HG02840 (cell line): Measurements from ENCODE around the gene SEMA6B.

ENCODE experiments used
- ATAC-seq: cut with Tn5 transposase; IDR thresholded peaks from one replicate; pipeline ENCODE4 v1.9.1; 2021; ENCODE audit warnings: mild to moderate bottlenecking, moderate library complexity, moderate number of reproducible peaks; ENCODE audit not compliant: unreplicated experiment, low FRiP score

Gene SEMA6B

GRCh38 chr19:4513248-4513647 lies 46.2 kb downstream of the SEMA6B start:
- no peak for ATAC-seq

GRCh38 chr19:4512070-4512469 lies 47.4 kb downstream of the SEMA6B start:
- ATAC-seq, result no peak

- no peak for ATAC-seq
Observed at GRCh38 chr19:4511300-4512054, 48.0 kb downstream of the SEMA6B start.

GRCh38 chr19:4510435-4511255 lies 48.8 kb downstream of the SEMA6B start:
- no peak for ATAC-seq

- ATAC-seq, result no peak
Observed at GRCh38 chr19:4508698-4509097, 50.8 kb downstream of the SEMA6B start.

GRCh38 chr19:4507804-4508203 lies 51.7 kb downstream of the SEMA6B start:
- ATAC-seq, result no peak

- no peak for ATAC-seq
Observed at GRCh38 chr19:4507150-4507452, 52.4 kb downstream of the SEMA6B start.

- no peak for ATAC-seq
Observed at GRCh38 chr19:4506449-4507149, 52.9 kb downstream of the SEMA6B start.

- no peak for ATAC-seq
Observed at GRCh38 chr19:4505570-4506448, 53.7 kb downstream of the SEMA6B start.

GRCh38 chr19:4504891-4505569 lies 54.5 kb downstream of the SEMA6B start:
- no peak for ATAC-seq

GRCh38 chr19:4504297-4504701 lies 55.2 kb downstream of the SEMA6B start:
- no peak for ATAC-seq

GRCh38 chr19:4503825-4504170 lies 55.7 kb downstream of the SEMA6B start:
- no peak for ATAC-seq

GRCh38 chr19:4503132-4503824 lies 56.2 kb downstream of the SEMA6B start:
- ATAC-seq, result no peak

- ATAC-seq, result no peak
Observed at GRCh38 chr19:4502282-4503131, 57.0 kb downstream of the SEMA6B start.

- ATAC-seq, result no peak
Observed at GRCh38 chr19:4501691-4502090, 57.8 kb downstream of the SEMA6B start.

- no peak for ATAC-seq
Observed at GRCh38 chr19:4500841-4501591, 58.5 kb downstream of the SEMA6B start.

- ATAC-seq, result no peak
Observed at GRCh38 chr19:4499855-4500254, 59.6 kb downstream of the SEMA6B start.

GRCh38 chr19:4499318-4499717 lies 60.2 kb downstream of the SEMA6B start:
- ATAC-seq, result no peak
